Measurements from ENCODE around the gene SETDB2.

The SETDB2 gene

DNA sequence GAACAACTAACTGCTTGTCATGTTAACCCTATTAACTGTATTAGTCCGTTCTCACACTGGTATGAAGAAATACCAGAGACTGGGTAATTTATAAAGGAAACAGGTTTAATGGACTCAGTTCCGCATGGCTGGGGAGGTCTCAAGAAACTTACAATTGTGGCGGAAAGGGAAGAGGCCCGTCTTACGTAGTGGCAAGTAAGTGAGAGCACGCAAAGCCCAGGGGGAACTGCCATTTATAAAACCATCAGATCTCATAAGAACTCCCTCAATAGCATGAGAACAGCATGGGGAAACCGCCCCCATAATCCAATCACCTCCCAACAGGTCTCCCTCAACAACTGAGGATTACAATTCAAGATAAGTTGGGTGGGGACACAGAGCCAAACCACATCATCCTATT is 86.4 kb downstream of the SETDB2 start:
- DNase-seq (ENCODE audit: low read depth in 2 of 2) = no peak

DNA sequence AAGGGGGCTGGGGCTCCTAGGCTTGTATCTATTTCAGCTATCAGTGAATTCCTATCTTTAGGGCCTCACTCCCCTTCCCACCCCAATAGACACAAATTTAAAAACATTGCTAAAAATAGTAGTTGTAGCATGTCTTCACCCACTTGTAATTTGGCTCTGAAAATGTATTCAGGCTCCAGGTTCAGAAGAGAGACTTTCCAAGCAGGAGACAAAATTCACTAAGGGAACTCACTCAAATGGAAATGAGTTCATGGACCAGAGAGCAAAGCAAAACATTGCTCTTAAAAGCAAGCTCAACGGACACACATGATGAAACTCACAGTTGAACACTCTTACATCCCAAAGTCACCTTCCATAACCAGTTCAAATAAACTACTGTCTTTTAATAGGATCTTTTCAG is 88.5 kb downstream of the SETDB2 start:
- no peak for DNase-seq (ENCODE audit: low read depth in 2 of 2)

- no peak for DNase-seq (ENCODE audit: low read depth in 2 of 2)
Measured at GRCh38 chr13:49533011-49533410, 88.9 kb downstream of the SETDB2 start.

DNA sequence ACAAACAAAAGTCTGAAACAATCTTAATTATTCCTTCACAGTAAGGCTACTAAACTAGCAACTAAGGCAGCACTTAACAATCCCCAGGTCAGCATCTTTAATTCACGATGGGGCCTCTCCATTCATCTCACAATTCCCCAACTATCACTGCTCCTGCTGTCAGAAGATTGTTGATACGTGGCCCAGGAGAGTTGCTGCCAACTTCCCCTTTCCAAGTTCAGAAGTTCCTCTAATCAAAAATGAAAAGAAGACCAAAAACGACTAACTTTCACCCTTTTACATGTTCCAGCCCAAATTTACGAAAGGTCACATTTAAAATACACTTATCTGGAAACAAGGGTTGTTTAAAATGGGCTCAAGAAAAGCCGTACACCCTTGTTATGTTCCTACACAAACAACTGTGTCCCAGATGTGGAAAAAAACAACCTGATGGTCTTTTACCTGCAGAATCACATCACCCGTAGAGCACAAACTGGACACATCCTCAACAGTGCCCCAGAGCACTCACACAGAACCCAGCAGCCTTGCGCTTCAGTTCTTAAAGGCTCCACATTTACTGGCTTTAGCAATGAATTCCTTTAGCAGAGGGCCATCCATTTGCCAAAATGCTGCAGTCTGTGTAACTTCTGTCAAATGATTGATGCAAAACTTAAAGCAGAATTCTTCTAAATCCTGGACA is 89.7 kb downstream of the SETDB2 start:
- DNase-seq (ENCODE audit: low read depth in 2 of 2) = no peak

- no peak for DNase-seq (ENCODE audit: low read depth in 2 of 2)
Measured at GRCh38 chr13:49536144-49536873, 92.2 kb downstream of the SETDB2 start.

DNA sequence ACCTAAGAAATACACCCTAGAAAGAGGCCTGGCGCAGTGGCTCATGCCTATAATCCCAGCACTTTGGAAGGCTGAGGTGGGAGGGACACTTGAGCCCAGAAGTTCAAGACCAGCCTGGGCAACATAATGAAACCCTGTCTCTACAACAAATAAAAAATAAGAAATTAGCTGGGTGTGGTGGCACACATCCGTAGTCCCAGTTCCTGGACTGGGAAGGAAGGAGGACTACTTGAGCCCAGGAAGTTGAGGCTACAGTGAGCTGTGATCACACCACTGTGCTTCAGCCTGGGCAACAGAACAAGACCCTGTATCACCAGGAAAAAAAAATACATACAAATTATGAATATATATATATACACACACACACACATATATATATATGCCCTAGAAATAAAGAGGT is 94.3 kb downstream of the SETDB2 start:
- DNase-seq (ENCODE audit: low read depth in 2 of 2) = no peak

DNA sequence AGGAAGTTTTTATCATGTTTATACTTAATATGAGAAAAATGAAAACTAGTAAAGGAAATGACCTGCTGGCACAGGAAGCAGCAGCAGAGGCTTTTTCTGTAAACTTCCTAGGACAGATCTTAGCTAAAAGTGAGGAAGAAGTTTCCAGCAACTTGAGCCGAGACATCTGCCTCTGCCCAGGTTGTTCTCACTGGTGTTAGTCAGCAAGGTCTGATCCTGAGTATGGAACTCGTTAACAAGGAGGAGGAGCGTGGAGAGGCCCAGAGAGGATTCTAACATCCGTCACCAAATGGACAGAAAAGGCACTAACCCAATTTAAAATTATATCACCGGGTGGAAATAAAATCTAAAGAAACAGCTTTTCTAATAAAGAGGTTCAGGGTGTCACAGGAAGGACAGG is 95.2 kb downstream of the SETDB2 start:
- no peak for DNase-seq (ENCODE audit: low read depth in 2 of 2)

- DNase-seq (ENCODE audit: low read depth in 2 of 2) = no peak
Measured at GRCh38 chr13:49539746-49540145, 95.7 kb downstream of the SETDB2 start.

- DNase-seq (ENCODE audit: low read depth in 2 of 2) = no peak
Measured at GRCh38 chr13:49540552-49540951, 96.5 kb downstream of the SETDB2 start.

DNA sequence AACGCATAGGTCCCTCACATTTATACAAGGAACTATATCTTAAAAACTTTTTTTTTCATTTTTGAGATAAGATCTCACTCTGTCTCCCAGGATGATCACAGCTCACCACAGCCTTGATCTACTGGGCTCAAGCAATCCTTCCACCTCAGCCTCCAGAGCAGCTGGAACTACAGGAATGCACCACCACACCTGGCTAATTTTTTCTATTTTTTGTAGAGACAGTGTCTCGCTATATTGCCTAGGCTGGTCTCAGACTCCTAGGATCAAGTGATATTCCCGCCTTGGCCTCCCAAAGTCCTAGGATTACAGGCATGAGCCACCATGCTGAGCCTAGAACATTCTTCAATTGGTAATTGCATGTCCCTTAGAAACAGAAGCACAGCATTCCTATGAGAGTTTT is 99.6 kb downstream of the SETDB2 start:
- DNase-seq (ENCODE audit: low read depth in 2 of 2) = no peak

Measured in stimulated activated CD4-positive, alpha-beta T cell treated with anti-CD3 and anti-CD28 coated beads, Interleukin-15, amount 100 ng/mL, for 48 hours (primary cell).